Skeletal muscle cell (primary cell): ENCODE data around the gene CCDC187.

Source experiments
- DNase-seq: peaks from one replicate; pipeline ENCODE4 v3.0.0-alpha.2; 2010; ENCODE audit warnings: low read depth
- H3K4me3 ChIP-seq: 2 replicates; pipeline ENCODE4 v1.5.1; 2011; ENCODE audit warnings: low read depth, mild to moderate bottlenecking, control low read depth, low read length, moderate library complexity

CCDC187 gene

DNA sequence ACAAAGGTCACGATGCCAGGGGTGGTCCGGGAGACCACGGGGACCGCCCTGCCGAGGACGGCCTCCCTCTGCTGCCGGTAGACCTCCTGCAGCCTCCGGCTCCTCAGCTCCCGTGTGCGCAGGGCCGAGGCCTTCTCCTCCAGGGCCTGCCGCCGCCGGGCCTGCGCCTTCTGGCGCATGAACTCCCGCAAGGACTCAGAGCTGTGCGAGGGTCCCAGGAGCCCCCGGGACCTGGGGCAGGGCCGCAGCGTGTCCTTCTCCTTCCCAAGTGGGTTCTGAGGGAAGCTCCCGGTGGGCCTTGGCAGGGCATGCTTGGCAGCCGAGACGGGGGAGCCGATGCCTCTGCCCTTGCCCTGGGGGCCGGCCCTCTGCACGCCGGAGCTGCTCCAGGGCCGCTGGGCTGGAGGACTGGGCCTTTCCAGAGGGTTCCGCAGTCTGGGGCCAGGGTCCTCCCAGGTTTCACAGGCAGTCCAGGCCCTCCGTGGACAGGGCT lies 13.3 kb downstream of the CCDC187 start:
- DNase-seq = no peak
- no peak overlapping the region for H3K4me3 ChIP-seq

DNA sequence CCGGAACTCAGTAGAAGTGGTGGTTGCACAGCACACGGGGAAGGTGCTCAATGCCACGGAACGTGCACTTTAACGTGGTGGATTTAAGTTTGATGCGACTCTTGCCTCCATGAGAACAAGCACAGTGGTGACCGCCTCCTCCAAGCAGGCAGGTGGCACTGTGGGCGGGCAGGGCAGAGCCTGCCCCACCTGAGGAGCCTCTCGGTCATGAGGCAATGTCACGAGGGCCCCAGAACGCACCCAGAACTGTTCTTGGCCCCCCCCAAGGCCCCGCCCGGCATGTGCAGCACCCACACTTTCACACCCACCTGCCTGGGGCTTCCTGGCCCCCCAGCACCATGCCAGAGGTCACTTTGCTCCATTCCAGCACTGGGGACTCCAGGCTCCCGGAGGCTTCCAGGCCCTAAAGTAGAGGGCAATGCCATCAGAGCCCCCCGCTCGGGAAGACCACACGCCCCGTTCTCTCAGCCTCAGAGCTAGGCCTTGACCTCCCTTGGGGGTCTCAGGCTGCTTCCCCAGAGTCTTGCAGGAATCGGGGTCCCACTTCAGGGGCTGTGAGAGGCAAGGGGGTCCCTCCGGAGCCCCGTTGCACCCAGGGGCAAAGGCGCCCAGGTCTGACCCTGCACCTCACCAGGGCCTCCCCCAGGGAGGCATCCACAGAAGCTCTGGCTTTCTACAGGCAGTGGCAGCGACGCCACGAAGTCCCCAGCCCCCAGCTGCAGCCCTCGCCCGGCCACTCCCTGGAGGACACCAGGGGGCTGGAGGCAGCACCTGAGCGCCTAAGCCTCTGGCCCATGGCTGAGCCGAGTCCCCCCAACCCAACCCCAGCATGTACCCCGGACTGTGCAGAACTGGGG lies 14.0 kb downstream of the CCDC187 start:
- DNase-seq = no peak
- no peak overlapping the region for H3K4me3 ChIP-seq

DNA sequence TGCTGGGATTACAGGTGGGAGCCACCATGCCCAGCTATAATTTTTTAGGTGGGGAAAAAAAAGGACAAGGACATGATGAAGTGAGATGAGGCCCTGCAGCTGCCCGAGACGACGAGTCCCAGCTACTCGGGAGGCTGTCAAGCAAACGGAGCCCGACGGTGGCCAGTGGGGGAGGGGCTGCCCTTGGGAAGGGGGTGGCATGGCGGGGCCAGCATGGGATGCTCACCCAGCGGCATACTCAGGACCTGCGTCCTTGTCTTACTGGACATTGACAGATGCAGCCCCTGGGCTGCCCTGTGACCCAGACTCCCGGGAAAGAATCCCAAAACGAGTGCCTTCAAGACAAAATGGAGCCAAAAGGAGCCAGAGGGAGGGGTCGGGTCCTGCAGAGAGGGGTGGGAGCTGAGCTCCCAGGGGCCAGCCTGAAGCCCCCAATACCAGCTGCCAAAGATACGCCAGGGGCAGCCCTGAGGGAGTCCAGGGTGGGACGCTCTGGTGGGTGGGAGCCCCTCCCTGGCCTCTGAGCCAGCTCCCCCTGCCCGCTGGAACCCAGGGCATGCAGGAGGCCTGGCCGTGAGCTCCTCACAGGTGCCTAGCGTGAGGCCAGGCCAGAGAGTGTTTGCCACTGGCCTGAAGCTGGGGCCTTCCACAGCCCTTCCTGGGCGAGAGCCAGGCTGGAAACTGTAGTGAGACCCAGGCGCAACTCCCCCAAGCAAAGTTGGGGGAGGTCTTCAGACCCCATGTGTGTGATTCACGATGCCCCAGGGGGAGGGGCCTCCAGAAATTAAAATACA lies 15.7 kb downstream of the CCDC187 start:
- no peak overlapping the region for H3K4me3 ChIP-seq
- no peak for DNase-seq

- no peak overlapping the region for H3K4me3 ChIP-seq
- no peak for DNase-seq
Measured at GRCh38 chr9:136286987-136287379, 16.9 kb downstream of the CCDC187 start.

GRCh38 chr9:136286359-136286986 lies 17.4 kb downstream of the CCDC187 start:
- no peak for DNase-seq
- no peak overlapping the region for H3K4me3 ChIP-seq

DNA sequence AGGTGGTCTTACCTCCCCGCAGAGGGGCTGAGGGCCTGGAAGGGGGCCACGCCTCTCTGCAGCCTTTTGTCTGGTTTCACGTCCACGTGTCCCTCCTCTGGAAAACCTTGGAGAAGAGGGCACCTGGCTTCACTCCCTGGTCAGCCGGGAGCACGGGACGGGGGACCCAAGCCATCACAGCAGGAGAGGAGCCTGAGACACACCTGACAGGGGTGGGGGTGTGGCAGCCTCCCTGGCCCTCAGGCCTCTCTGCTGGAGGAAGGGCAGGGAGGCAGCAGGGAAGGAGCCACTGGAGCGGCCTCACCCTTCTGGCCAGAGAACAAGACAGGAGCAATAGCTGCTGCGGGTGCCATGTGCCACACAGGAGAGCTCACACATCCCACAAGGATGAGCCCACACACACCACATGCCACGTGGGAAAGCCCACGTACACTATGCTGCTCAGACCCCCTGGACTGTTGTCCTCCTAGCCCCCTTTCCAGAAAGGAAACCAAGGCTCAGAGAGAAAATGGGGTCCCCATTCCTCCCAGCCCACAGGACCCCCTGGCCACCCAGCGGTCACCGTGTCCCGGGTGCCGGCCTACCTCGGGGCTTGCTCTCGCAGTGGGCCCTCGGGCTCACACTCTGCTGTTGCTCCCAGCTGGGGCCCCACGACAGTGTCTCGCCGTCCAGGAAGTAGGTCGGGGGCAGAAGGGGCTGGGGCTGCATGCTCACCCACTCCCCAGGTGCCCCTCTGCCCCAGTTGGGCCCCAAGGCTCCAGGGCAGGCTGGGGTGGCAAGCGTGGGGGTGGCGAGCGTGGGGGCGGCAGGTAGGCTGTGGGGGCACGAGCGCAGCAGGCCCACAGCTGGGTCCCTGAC lies 18.2 kb downstream of the CCDC187 start:
- no peak for DNase-seq
- no peak overlapping the region for H3K4me3 ChIP-seq

DNA sequence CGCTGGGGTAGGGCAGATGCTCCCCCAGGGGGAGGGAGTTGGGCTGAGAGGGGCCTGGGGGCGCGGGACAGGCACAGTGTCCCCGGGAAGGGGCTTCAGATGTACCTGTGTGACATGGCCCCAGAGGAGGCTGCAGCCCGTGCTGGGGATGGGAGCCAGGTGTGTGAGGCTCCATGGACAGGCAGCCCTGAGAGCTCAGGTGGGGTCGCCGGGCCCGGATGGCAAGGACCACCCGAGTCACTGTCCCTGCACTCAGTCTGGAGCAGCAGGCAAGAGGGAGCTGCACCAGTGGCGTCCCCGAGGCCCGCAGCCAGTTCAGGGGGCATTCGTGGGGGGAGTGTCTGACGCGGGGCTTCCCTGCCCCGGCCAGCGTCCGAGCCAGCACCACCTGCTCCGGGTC lies 18.9 kb downstream of the CCDC187 start:
- H3K4me3 ChIP-seq = no peak overlapping the region
- DNase-seq = no peak

DNA sequence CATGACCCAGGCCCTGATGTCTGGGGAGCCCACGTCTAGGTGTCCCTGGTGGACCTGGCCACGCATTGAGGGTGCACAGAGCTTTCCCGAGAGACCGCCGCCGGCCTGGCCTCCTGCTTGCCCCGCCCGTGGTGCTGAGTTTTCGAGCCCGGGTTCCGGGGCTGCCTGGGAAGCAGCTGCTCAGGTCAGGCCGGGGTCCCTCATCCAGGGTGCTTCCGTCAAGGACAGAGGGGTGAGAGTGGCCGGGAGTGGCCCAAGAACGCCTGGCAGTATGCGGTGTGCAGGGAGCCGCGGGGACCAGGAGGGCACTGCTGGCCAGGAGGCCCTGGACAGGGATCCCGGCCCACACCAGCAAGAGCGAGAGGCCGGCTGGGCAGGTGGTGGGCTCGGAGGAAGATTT lies 19.6 kb downstream of the CCDC187 start:
- no peak overlapping the region for H3K4me3 ChIP-seq
- no peak for DNase-seq

GRCh38 chr9:136283291-136284235 lies 20.3 kb downstream of the CCDC187 start:
- peak; percentile 9 for DNase-seq
- no peak overlapping the region for H3K4me3 ChIP-seq

GRCh38 chr9:136282272-136282861 lies 21.5 kb downstream of the CCDC187 start:
- DNase-seq = no peak
- H3K4me3 ChIP-seq = no peak overlapping the region

GRCh38 chr9:136281421-136282271 lies 22.2 kb downstream of the CCDC187 start:
- no peak for DNase-seq
- no peak overlapping the region for H3K4me3 ChIP-seq

DNA sequence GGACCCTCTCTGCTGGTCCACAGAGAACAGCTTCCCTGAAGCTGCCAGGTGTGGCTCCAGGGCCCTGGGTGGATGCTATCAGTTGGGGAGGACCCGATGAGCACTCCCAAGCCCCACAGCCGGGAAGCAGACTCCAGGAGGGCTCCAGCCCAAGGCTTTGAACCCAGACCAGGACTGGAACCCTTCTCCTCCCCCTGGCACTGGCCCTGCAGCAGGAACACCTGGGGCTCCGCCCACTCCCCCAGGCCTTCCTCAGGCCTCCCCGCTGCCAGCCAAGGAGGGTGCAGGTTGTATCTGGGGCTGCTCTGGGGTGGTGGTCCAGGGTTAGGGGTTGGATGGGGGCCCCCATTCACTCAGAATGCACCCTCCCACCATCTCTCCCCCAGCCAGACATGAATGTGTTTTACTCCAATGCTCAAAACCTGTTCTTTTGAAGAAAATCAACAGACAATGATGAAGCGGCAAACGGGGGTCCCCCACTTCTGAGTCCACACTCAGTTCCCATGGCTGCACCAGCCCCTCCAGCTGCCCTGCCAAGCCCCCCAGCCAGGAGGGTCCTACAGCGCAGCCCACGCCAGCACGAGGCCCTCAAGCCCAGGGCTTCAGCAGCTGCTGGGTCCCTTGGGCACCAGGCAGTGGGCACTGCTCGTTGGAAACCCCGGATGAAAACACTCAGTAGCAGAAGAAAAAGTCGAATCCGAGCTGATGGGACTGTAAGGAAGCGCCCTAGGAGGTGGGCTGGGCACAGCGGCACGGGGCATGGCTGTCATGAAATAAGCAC lies 23.2 kb downstream of the CCDC187 start:
- H3K4me3 ChIP-seq = no peak overlapping the region
- no peak for DNase-seq

DNA sequence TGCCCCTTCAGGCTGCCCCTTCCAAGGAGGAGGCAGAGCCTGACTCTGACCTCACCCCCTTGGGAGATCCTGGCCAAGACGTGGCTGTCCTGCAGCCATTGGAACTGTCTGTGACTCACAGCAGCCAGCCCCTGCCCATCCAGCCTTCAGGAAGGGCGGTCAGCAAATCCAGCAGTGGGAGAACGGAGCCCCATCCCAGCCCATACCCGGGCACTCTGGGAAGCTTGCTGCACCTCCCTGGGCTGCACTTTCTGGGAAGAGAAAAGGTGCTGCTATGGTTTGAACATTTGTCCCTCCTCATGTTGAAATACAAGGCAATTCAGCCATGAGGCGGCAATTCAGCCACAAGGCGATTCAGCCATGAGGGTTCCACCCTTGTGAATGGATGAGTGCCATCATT lies 24.4 kb downstream of the CCDC187 start:
- DNase-seq = no peak

GRCh38 chr9:136278894-136279293 lies 25.0 kb downstream of the CCDC187 start:
- H3K4me3 ChIP-seq = no peak overlapping the region
- no peak for DNase-seq

More for the DNA sequence above, 24.4 kb downstream of the CCDC187 start:
- no peak overlapping the region for H3K4me3 ChIP-seq

- H3K4me3 ChIP-seq = no peak overlapping the region
- DNase-seq = no peak
Measured at GRCh38 chr9:136278221-136278620, 25.7 kb downstream of the CCDC187 start.

- no peak for DNase-seq
- no peak overlapping the region for H3K4me3 ChIP-seq
Measured at GRCh38 chr9:136277746-136278145, 26.1 kb downstream of the CCDC187 start.
